ENCODE results near the gene ATP1A4.

DNA sequence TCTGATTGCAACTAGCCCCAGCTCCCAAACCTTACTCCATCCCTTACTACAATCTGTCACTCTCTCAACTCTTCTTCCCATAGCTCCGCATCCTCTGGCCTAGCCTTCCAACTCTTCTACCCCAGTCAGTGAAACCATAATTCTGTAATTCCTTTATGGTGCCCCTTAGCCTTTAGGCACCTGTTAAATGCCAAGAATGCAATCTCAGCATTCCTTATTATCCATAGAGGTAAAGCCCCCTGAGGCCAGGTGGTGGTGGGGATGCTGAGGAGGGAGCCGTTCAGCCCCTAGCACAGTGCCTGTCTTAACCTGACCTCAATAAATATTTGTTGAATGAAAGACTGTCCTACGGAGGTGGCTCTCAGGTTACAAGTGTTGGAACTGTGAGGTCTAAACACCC is 21.8 kb upstream of the ATP1A4 start:
- TF ChIP-seq POLR2A (IDR thresholded peaks at IDR 0.05) = no peak
- TF ChIP-seq, protein P1, sequence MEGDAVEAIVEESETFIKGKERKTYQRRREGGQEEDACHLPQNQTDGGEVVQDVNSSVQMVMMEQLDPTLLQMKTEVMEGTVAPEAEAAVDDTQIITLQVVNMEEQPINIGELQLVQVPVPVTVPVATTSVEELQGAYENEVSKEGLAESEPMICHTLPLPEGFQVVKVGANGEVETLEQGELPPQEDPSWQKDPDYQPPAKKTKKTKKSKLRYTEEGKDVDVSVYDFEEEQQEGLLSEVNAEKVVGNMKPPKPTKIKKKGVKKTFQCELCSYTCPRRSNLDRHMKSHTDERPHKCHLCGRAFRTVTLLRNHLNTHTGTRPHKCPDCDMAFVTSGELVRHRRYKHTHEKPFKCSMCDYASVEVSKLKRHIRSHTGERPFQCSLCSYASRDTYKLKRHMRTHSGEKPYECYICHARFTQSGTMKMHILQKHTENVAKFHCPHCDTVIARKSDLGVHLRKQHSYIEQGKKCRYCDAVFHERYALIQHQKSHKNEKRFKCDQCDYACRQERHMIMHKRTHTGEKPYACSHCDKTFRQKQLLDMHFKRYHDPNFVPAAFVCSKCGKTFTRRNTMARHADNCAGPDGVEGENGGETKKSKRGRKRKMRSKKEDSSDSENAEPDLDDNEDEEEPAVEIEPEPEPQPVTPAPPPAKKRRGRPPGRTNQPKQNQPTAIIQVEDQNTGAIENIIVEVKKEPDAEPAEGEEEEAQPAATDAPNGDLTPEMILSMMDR (IDR thresholded peaks at IDR 0.05) = no peak
- no peak for TF ChIP-seq EP300 (IDR thresholded peaks at IDR 0.05)
- no peak for TF ChIP-seq POLR2AphosphoS5 (IDR thresholded peaks at IDR 0.05)

Measured in sigmoid colon (tissue), 4 donors.